Suprapubic skin (tissue), 4 donors: ENCODE measurements around the gene ACVR1. TPM values are rescaled to one million over a fixed set of nuclear protein-coding genes. Genes with fewer than 3 reads are reported as not detected.

Experiments
- DNase-seq, 2 donors: peaks; one replicate each; pipeline ENCODE4 v3.0.0-alpha.2; 2019; ENCODE audit warnings: low spot score in 2 of 2
- H3K27ac ChIP-seq: fragments of 200-600 bp; sonication (generic); one replicate; pipeline ENCODE4 v1.5.1; 2019
- H3K27me3 ChIP-seq: fragments of 200-600 bp; sonication (generic); one replicate; pipeline ENCODE4 v1.5.1; 2019
- H3K36me3 ChIP-seq: fragments of 200-600 bp; sonication (generic); one replicate; pipeline ENCODE4 v1.5.1; 2019
- H3K4me1 ChIP-seq: fragments of 200-600 bp; sonication (generic); one replicate; pipeline ENCODE4 v1.5.1; 2019
- H3K4me3 ChIP-seq: fragments of 200-600 bp; sonication (generic); one replicate; pipeline ENCODE4 v1.5.1; 2019; ENCODE audit warnings: mild to moderate bottlenecking
- H3K9me3 ChIP-seq: fragments of 200-600 bp; sonication (generic); one replicate; pipeline ENCODE4 v1.5.1; 2019
- CTCF ChIP-seq, 2 donors: fragments of 200-600 bp in 1 of 2; fragments of 450-650 bp in 1 of 2; sonication (generic) in 1 of 2; IDR thresholded peaks; one replicate each; pipeline ENCODE4 v1.5.1; 2016 to 2019; ENCODE audit warnings: antibody characterized with exemption in 2 of 2, mild to moderate bottlenecking in 1 of 2, moderate library complexity in 1 of 2
- EP300 ChIP-seq: sonication (generic); formaldehyde crosslinking; IDR thresholded peaks from one replicate; pipeline ENCODE4 v1.6.1; 2017; ENCODE audit warnings: antibody characterized with exemption
- POLR2A ChIP-seq, 2 donors: fragments of 450-650 bp; IDR thresholded peaks; one replicate each; pipeline ENCODE4 v1.6.1; 2017; ENCODE audit warnings: antibody characterized with exemption in 2 of 2, mild to moderate bottlenecking in 2 of 2, moderate library complexity in 2 of 2
- POLR2AphosphoS5 ChIP-seq, 3 donors: sonication (generic); formaldehyde crosslinking; IDR thresholded peaks; one replicate each; pipeline ENCODE4 v1.6.1; 2017; ENCODE audit warnings: antibody characterized with exemption in 3 of 3
- WGBS: methylation state at CpG from one replicate; pipeline ENCODE4 v1.1.5; 2018; 5-methylcytosine and 5-hydroxymethylcytosine counted together
- total RNA-seq, 4 donors: library from RNA; depleted of rRNA; stranded (reverse); fragments of >200 nt; gene quantifications; one replicate each; pipeline ENCODE4 v1.1.0, GENCODE V29; 2016

The ACVR1 gene
- 10 to 100 TPM; 17.5 to 20.6 (median 18.5) TPM for total RNA-seq

DNA sequence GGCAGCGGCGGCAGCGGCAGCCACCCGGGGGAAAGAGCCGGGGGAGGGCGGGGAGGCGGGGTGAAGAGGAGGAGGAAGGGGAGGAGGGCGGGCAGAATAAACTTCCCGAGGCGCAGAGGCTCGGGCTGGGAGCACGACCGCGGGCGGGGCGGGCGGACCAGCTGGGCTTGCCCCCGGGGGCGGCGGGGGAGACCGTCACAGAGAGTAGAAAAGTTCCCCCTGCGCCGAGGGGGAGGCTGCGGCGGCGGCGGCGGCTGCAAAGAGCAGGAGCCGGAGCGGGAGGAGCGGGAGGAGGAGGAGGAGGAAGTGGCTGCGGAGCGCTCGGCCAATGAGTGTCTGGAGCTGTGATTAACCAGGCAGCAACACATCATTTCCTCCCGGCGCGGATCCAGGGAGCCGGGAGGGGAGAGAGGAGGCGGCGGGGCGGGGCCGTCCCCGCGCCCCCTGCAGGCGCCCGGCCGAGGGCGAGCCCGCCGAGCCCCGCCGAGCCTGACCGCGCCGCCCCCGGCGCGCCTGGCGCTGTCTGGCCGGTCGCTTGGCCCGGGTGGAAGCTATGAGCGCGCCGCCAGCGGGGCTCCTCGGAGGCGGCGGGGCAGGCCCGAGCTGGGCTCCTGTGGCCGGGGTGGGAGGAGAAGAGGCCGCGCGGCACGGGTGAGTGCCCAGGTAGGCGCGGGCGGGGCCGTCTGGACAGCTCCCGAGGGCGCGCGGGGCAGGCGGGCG lies at the start of gene ACVR1:
TSS of gene ACVR1 (minus strand) at position 265 of the 720 bp plus-strand sequence. CDS start 76,837 bp downstream, outside the sequence.
- H3K4me1 ChIP-seq: peaks cover 37% of the 10 kb centered on the region
- H3K9me3 ChIP-seq: no peaks in the 10 kb centered on the region
- H3K4me3 ChIP-seq: peak within 1 kb of the TSS; percentile 91
- peak; percentile 96 to 97 for DNase-seq
- H3K27me3 ChIP-seq: no peaks in the 10 kb centered on the region
- no peaks in the 10 kb centered on the region for H3K36me3 ChIP-seq
- no peak for TF ChIP-seq POLR2A (IDR thresholded peaks at IDR 0.05)
- peak in 2 of 3 donors; percentile 56 to 81 for TF ChIP-seq POLR2AphosphoS5 (IDR thresholded peaks at IDR 0.05)
- no peak for TF ChIP-seq EP300
- peak in 1 of 2 donors; percentile 29 for TF ChIP-seq CTCF (IDR thresholded peaks at IDR 0.05)
- H3K27ac ChIP-seq: peak within 1 kb of the TSS; percentile 98
- under 1% methylated on average over 28 of the region's 85 CpGs for WGBS

DNA sequence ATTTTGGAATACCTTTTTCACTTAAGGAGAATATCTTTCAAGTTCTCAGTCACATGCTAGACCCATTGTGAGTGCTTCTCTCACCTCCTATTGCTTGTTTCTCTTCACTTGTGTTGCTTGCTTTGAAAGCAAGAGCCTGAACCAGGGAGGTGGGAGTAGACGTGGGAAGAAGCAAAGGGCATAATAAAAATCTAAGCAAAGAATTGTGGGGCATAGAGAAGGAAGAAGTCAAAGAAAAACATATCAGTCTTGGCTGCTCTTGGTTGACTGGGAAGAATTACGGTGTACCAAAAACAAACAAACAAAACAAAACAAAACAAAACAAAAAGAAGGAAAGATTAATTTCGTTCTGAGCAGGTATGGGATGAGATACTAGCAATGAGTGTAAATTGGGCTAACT lies 48.9 kb upstream of the ACVR1 start:
- Histone ChIP-seq H3K27me3 (no peaks in the 10 kb centered on the region), H3K27ac (no peak overlapping the region), H3K4me1 (no peaks in the 10 kb centered on the region), H3K36me3 (no peaks in the 10 kb centered on the region), H3K9me3 (no peaks in the 10 kb centered on the region), H3K4me3 (no peak overlapping the region)
- TF ChIP-seq CTCF (IDR thresholded peaks at IDR 0.05): no peak
- WGBS: 89% methylated on average over 3 of the region's 3 CpGs
- no peak for DNase-seq

DNA sequence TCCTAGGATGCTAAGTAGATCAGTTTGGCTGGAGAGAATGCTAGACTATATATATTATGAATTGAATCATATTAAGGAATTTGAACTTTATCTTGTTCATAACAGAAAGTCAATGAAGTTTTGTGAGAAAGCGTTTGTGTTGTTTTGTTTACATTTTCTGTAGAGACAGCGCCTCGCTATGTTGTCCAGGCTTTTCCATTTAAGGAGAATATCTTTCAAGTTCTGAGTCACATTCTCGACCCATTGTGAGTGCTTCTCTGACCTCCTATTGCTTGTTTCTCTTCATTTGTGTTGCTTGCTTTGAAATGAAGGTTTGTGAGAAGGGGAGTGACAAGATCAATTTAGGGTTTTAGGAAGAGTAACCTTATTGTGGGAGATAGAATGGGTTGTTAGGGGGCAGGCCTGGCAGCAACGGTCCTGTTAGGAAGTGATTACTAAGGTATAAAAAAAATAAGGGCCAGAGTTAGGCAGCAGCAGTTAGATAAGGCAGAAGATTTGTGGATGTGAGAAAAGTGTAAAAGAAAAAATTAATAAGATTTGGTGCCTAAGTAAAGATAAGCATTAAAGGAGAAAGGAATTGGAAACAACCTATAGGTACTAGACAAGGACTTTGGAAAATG lies 47.6 kb upstream of the ACVR1 start:
- 74% methylated on average over 5 of the region's 5 CpGs for WGBS

DNA sequence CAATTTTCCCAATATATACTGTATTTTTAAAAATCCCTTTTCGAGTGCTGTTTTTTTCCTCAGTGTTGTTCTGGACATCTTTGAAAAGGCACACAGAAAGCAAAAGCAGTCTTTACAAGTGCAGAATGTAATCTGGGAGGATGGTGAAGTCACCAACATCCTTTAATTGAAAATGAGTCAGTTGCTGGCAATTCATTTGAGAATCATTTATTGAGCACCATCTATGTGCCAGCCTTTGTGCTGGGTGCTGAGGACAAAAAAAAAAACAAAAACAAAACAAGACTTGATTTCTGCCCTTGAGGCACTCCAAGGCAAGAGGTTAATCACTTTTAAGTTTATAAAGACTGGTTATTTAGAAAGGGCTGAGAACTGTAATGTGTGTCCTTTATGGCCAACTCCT lies 46.7 kb upstream of the ACVR1 start:
- H3K4me3 ChIP-seq: no peak overlapping the region
- no peaks in the 10 kb centered on the region for H3K9me3 ChIP-seq
- H3K27ac ChIP-seq: no peak overlapping the region
- DNase-seq: no peak
- no peaks in the 10 kb centered on the region for H3K27me3 ChIP-seq
- H3K4me1 ChIP-seq: no peaks in the 10 kb centered on the region
- H3K36me3 ChIP-seq: no peaks in the 10 kb centered on the region
- TF ChIP-seq POLR2AphosphoS5 (IDR thresholded peaks at IDR 0.05): no peak
- TF ChIP-seq EP300: no peak
- TF ChIP-seq POLR2A (IDR thresholded peaks at IDR 0.05): no peak
- no peak for TF ChIP-seq CTCF (IDR thresholded peaks at IDR 0.05)
- 87% methylated on average over 1 of the region's 1 CpG for WGBS

More for the DNA sequence above, 47.6 kb upstream of the ACVR1 start:
- DNase-seq: no peak
- Histone ChIP-seq H3K27me3 (no peaks in the 10 kb centered on the region), H3K4me1 (no peaks in the 10 kb centered on the region), H3K27ac (no peak overlapping the region), H3K4me3 (no peak overlapping the region), H3K36me3 (no peaks in the 10 kb centered on the region), H3K9me3 (no peaks in the 10 kb centered on the region)
- TF ChIP-seq POLR2AphosphoS5 (IDR thresholded peaks at IDR 0.05): no peak
- no peak for TF ChIP-seq CTCF (IDR thresholded peaks at IDR 0.05)
- no peak for TF ChIP-seq POLR2A (IDR thresholded peaks at IDR 0.05)
- TF ChIP-seq EP300: no peak

GRCh38 chr2:157922336-157922735 lies 46.2 kb upstream of the ACVR1 start:
- no peaks in the 10 kb centered on the region for H3K36me3 ChIP-seq
- WGBS: 74% methylated on average over 5 of the region's 5 CpGs
- TF ChIP-seq POLR2AphosphoS5 (IDR thresholded peaks at IDR 0.05) (no peak), POLR2A (IDR thresholded peaks at IDR 0.05) (no peak), CTCF (IDR thresholded peaks at IDR 0.05) (no peak), EP300 (no peak)
- H3K9me3 ChIP-seq: no peaks in the 10 kb centered on the region
- H3K4me1 ChIP-seq: no peaks in the 10 kb centered on the region
- no peak overlapping the region for H3K4me3 ChIP-seq
- no peaks in the 10 kb centered on the region for H3K27me3 ChIP-seq
- H3K27ac ChIP-seq: no peak overlapping the region
- no peak for DNase-seq
